GM19025 (cell line): Measurements from ENCODE around the gene DDI2.
"Not testable (repeated sequence)": the region's sequence is repeated elsewhere in the genome, so short reads cannot be mapped to it uniquely, and the experiment has no call there.

Source experiments
- ATAC-seq: cut with Tn5 transposase; IDR thresholded peaks from one replicate; pipeline ENCODE4 v1.9.1; 2021; ENCODE audit warnings: mild to moderate bottlenecking, low read depth, moderate library complexity; ENCODE audit not compliant: unreplicated experiment

Gene DDI2

GRCh38 chr1:15617173-15618076 lies at the start of gene DDI2:
DDI2 (plus strand) TSS chr1:15617458; CDS start chr1:15617671, 213 bp downstream.
- peak; percentile 64 for ATAC-seq

GRCh38 chr1:15568387-15569073 lies 48.7 kb upstream of the DDI2 start:
- ATAC-seq = no peak

DNA sequence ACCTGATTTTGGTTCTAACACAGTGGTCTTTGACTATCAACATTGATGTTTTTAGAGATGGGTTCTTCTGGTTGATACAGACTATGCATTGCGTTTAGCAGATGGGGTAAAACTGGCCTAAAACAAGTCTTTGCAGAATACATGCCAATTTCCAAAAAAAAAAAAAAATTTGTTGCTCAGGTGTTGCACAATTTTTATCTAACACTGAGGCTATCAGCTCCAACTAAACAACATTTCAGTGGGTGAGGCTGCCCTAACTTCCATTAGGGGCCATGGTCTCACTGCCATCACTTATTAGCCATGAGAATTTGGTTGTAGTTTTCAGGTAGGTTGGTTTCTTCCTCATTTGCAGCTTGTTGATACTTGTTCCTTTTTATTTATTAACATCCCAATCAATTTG lies 46.4 kb upstream of the DDI2 start:
- ATAC-seq = no peak

- ATAC-seq = no peak
These were observed 46.0 kb upstream of the DDI2 start for GRCh38 chr1:15571266-15571665.

DNA sequence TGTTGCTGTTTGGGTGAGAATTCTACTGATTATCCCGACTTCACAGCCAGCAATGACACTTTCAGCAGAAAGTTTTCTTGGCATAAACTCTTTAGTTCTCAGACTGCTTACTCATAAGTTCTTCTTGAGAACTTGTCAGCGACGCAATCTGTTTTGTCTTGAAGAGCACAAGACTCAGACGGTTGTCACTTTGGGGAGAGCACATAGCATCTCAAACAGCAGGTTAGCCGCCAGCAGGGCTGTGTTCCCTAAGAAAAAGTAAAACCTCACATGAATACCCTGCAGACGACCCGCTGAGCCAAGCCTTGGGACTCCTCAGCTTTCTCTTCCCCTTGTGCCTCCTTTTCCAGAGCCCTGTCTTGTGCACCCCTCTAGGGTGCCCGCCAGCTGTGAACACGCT lies 43.8 kb upstream of the DDI2 start:
- no peak for ATAC-seq

- ATAC-seq = no peak
These were observed 42.5 kb upstream of the DDI2 start for GRCh38 chr1:15574741-15575140.

- no peak for ATAC-seq
These were observed 41.6 kb upstream of the DDI2 start for GRCh38 chr1:15575549-15576150.

DNA sequence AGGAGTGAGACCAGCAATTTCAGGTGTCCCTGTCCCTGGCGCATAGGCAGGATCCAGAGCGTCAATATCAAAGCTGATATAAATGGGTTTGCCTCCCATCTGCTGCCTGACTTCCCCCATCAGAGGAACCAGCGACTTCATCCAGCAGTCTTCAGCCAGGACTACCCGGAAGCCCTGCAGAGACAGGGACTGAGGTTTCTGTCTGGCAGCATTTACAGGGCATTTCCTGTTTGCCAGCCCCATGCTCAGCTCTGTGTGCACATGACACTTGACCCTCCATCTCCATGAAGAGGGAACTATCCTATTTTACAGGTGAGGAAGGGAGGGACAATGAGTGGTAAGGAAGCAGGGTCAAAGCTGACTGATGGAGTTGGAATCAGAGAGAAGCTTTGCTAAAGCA lies 39.6 kb upstream of the DDI2 start:
- no peak for ATAC-seq

GRCh38 chr1:15578921-15579682 lies 38.2 kb upstream of the DDI2 start:
- ATAC-seq = no peak

GRCh38 chr1:15579683-15580047 lies 37.6 kb upstream of the DDI2 start:
- ATAC-seq = no peak

DNA sequence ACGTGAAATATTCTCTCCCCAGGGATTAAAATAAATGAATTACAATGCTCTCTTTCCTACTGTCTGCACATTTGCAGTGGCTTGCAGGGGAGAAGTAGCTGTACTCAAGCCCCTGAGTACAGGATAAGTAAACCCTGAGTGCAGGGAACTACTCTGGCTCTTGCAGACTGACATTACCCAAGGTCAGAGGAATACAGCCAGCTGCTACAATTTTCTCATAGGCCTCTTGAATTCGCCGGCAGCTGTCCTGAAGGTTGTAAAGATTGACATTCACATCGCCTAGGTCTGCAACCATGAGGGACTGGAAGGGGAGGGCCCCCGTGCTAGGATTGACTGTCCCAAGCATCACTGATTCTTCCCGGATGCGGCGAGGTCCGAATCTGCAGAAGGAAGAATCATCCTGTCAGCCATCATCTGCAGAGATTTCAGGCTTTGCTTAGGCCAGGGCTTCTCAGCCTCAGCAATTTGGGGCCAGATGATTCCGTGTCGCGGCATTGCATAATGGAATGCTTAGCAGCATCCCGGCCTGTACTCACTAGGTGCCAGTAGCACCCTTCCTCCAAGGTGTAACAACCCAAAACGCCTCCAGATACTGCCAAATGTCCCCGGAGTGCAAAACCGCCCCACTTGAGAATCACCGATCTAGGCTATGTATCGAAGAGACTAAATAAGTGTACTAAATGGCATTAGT lies 34.1 kb upstream of the DDI2 start:
- no peak for ATAC-seq

DNA sequence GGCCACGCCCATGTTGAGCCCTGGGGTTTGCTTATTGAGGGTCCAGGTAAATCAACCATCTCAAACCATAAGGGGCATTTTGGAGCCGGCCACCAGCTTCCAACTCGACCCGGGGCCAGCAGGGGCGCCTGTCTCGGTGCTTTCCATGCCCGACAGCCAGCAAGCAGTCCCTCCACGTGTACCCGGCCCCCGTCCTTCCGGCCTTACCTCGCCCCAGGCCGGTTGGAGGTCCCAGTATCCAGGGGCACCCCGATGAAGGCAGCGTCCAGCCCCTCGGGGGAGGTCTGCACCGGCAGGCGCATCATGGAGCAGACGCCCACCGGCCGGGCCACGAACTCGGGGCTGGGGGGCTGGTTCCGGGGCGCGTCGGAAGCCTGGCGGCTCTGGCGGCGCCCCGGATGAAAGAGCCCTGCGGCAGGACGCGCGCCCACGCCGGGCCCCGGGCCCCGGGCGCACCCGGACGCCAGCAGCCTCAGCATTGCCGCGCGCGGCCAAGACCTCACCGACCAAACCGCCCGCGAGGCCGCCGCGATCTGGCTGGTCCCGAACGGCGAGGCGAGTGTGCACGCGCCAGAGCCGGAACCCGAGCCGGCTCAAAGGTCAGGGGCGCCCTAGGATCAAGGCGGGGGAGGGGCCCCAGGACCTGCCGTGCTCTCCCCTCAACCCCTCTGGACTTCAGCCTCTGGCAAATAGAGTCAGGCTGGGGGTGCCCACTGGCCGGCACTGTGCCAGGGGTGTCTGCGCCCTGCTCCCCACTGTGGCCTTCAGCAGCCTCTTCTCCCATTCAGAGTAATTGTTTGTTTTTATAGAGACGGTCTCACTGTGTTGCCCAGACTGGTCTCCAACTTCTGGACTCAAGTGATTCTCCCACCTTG lies 32.5 kb upstream of the DDI2 start, which contains the start of gene AGMAT:
AGMAT (minus strand) TSS at position 563 of the 875 bp plus-strand sequence; CDS start at position 479, 84 bp downstream.
- ATAC-seq = peak; percentile 52

DNA sequence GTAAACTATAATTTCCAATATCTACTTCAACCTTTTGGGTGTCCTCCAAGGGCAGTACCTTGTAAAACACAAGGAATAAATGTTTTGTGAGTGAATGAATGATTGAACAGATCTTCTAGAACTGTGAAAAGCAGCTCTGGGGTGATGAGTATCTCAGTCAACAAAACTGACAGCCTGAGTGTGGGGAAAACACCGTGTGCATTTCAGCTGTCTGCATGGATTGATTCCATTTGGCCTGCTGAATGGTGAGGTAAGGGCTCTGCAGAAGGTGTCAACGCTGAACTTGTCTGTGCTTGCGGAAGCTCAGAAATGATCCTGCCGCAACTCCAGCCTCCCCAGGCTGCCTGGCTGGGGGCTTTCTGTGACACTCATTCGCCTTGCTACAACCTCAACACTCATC lies 25.0 kb upstream of the DDI2 start:
- ATAC-seq = no peak

DNA sequence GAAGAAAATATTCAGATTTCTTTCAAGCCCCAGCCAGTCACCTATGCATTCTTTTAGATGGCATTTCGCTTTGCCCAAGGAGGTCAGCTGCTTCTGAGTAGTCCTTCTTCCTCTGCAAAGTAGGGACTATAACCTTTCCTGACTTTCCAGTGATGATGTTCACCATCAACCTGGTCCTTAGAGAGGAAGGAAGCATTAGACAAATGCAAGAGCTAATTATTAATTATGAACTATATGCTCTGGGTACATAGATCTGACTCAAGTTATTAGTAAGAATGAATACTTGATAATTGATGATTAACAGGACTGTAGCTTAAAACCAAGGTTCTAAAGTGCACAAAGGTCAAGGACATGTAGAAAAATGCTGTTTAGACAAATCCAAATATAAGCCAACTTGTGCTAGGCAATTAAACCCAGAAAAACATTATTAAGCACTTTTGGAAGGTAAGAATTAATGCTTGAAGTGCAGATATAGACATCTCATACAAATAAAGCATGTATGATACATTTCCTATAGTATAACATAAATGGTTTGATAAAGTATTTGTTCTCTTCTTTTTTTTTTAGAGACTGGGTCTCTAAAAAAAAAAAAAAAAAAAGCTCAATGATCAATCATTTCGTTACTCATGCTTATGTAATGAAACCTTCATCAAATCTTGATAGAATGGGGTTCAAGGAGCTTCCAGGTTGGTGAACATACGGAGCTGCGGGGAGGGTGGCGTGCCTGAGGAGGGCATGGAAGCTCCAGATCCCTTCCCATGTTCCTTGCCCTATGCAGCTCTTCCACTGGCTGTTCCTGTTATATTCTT lies 21.2 kb upstream of the DDI2 start:
- no peak for ATAC-seq

- no peak for ATAC-seq
These were observed 18.8 kb upstream of the DDI2 start for GRCh38 chr1:15598436-15598835.

- ATAC-seq = peak; percentile 94
These were observed 13.9 kb upstream of the DDI2 start for GRCh38 chr1:15603050-15603965.

- ATAC-seq = not testable (repeated sequence)
These were observed 13.3 kb upstream of the DDI2 start for GRCh38 chr1:15603966-15604282.
